Measurements from ENCODE around the gene HHAT. TPM values are rescaled to one million over a fixed set of nuclear protein-coding genes. Genes with fewer than 3 reads are reported as not detected.

The HHAT gene
- total RNA-seq, 1 experiment from 2014 or later = 4.0 TPM

GRCh38 chr1:210359255-210359654, 30.6 kb downstream of the HHAT start:
- no peak for DNase-seq (ENCODE audit: low spot score)

DNA sequence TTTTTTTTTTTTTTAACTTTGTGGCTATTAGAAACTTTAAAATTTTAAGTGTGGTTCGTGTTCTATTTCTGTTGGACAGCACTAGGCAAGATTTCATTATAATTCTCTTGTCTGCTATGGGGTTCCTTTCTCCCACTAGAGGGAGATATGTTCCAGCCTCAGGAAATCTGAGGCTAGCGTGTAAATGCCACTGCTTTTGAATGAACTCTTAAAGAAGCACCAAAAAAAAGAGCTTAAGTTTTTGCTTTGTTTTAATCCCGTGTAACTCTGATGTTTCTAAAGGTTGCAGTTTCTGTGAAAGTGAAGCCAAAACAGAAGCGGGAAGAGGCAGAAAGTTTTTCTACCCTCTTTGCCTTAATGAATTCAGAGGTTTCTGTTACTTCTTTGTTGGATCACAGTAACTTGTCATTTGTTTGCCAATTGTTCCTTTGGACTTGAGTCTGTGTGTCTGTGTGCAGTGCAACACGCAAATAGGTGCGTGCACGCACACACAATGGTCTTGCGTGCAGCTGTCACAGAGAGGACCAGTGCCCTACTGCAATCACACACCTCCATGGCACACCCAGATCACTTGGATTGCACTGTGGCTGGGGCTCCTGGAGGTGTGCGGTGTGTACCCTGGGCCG, 32.3 kb downstream of the HHAT start:
- DNase-seq (ENCODE audit: low spot score) = peak; percentile 45

- DNase-seq (ENCODE audit: low spot score) = no peak
Observed at GRCh38 chr1:210361665-210362064, 33.0 kb downstream of the HHAT start.

DNA sequence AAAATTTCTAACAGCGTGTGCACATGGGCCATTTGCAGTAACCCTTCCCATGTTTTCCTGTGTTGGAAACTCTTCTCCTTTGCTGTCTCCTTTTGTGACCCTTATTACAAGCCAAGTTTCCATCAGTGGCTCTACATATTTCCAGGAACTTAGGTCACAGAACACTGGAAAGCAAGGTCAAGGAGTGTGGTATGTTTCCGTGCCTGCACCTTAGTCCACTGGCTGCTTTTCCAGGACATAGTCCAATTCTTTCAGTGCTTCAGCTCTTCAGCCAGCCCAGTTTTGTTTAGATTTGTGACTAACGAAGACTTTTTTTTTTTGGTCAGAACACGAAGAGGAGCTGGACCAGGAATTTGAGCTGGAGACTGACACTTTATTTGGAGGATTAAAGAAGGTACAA, 33.8 kb downstream of the HHAT start:
- DNase-seq (ENCODE audit: low spot score) = no peak

- no peak for DNase-seq (ENCODE audit: low spot score)
Observed at GRCh38 chr1:210363119-210363518, 34.4 kb downstream of the HHAT start.

DNA sequence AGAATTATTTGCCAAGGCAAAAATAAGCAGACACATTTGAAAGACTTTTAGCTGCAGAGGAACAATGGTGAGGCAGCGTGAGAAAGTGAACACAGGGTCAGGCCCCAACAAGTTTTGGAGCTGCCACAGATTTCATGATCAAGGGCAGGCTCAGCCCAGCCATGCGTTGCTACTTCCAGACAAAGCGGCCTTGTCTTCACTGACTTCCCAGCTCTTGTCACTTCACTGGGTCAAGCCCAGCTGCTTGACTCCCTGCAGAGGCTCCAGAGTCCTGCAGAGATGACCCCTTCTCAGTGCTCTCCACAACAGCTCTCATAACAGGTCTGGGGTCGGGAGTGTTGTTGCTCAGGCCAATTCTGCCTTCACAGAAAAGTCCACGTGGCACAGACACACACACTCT, 35.8 kb downstream of the HHAT start:
- no peak for DNase-seq (ENCODE audit: low spot score)

GRCh38 chr1:210366767-210367166, 38.1 kb downstream of the HHAT start:
- no peak for DNase-seq (ENCODE audit: low spot score)

GRCh38 chr1:210367566-210367965, 38.9 kb downstream of the HHAT start:
- no peak for DNase-seq (ENCODE audit: low spot score)

- DNase-seq (ENCODE audit: low spot score) = no peak
Observed at GRCh38 chr1:210369425-210369824, 40.7 kb downstream of the HHAT start.

DNA sequence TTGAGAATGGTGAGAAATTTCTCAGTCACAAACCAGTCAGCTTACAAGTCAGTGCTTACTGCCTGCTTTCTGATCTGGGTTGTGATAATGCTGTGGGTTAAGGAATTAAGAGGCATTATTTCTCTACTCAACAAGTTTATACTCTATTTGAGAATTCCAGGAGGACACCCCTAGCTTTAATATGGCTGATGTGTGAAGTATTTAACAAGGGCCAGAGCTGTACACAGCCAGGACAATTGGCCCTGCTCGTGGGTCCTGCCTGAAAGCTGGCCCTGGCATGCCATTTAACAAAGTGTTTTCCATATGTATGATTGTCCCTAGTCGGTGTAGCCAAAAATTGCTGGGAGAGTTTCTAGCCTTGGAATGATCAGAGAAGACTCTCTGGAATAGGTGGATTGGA, 43.2 kb downstream of the HHAT start:
- DNase-seq (ENCODE audit: low spot score) = no peak

GRCh38 chr1:210372491-210372890, 43.8 kb downstream of the HHAT start:
- DNase-seq (ENCODE audit: low spot score) = no peak

DNA sequence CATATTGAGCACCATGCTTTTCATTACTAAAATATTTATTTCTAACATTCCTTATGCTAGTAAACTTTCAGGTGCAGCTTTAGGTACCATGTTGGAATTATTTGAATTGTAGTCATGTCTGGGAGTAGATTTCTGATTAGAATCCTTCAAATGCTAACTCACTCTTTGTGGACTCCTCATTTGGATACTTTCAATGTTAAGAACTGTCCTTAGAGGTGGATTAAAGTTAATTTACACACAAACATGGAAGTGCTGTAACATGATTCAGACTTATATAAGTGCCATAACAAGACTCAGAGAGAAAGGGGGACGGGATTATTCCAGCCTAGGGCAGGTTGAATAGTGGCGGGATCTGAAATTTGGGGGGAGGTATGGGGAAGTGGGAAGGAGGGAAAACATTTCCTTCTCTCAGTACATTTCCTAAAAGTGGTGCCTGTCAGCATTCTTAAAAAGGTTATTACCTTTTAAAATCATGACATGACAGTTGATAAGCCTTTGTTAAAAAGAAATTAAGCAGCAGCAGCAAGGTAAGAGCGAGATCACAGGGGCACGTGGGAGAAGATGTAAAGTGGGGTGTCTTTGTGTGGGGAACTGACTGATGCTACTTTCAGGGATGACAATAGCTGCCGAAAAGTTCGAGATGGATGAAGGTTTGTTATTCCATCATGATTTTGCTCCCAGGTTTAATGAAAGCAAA, 44.4 kb downstream of the HHAT start:
- no peak for DNase-seq (ENCODE audit: low spot score)

- DNase-seq (ENCODE audit: low spot score) = no peak
Observed at GRCh38 chr1:210373628-210373877, 44.9 kb downstream of the HHAT start.

- peak; percentile 99 for DNase-seq (ENCODE audit: low spot score)
Observed at GRCh38 chr1:210373878-210374599, 45.3 kb downstream of the HHAT start.

- no peak for DNase-seq (ENCODE audit: low spot score)
Observed at GRCh38 chr1:210374600-210374953, 45.9 kb downstream of the HHAT start.

GRCh38 chr1:210376836-210377372, 48.2 kb downstream of the HHAT start:
- DNase-seq (ENCODE audit: low spot score) = no peak

- no peak for DNase-seq (ENCODE audit: low spot score)
Observed at GRCh38 chr1:210377731-210378333, 49.1 kb downstream of the HHAT start.

DNA sequence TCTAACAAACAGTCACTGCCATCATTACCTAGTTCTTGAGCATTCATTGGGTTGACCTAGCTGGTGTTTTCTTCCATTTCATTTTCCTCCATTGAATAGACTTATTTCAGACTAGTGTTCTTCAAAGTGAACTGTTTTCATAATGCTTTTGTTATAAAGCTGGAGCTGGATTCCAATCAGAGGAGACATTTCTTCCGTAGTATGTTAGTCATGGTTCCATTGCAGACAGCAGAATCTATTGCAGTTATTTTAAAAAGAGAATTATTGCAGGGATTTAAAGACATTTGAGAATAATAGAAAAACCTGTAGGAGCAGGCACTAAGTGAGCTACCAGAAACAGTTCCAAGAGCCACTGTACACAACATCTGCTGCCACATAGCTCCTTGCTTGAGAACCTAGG, 50.0 kb downstream of the HHAT start:
- no peak for DNase-seq (ENCODE audit: low spot score)

- DNase-seq (ENCODE audit: low spot score) = no peak
Observed at GRCh38 chr1:210381934-210382333, 53.2 kb downstream of the HHAT start.

GRCh38 chr1:210384625-210385024, 55.9 kb downstream of the HHAT start:
- no peak for DNase-seq (ENCODE audit: low spot score)

GRCh38 chr1:210385228-210385627, 56.5 kb downstream of the HHAT start:
- DNase-seq (ENCODE audit: low spot score) = no peak

DNA sequence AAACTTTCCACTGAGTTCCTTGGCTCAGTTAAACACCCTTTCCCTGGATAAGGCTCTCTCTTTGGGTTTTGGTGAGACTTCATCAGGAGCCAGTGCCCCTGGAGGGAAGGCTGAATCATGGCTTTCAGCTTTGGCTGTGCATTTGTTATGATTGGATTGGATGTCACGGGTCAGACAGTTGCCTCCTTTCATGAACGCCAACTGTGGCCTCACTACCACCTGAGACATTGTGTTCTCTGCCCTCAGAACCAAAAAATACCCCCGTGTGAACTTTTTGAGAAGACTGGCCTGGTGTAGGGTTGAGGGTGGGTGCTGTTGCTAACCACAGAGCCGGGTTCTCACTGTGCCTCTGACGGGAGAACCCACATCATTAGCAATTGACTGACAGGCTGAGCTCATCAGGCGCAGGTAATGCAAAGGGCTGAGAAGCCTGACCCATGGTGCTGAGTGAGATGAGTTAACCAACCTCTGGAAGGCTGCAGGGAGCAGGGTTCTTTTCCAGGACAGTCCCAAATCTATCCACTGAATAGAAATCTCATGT, 65.6 kb downstream of the HHAT start:
- no peak for DNase-seq (ENCODE audit: low spot score)

GRCh38 chr1:210396541-210396940, 67.8 kb downstream of the HHAT start:
- DNase-seq (ENCODE audit: low spot score) = no peak
